ENCODE results near the gene CACNA1D. TPM values are rescaled to one million over a fixed set of nuclear protein-coding genes. Genes with fewer than 3 reads are reported as not detected.

CACNA1D gene
- polyA plus RNA-seq, 1 donor (not counting 4 experiments of a cell fraction or from before 2014, with no cell fraction given): 0.20 TPM

DNA sequence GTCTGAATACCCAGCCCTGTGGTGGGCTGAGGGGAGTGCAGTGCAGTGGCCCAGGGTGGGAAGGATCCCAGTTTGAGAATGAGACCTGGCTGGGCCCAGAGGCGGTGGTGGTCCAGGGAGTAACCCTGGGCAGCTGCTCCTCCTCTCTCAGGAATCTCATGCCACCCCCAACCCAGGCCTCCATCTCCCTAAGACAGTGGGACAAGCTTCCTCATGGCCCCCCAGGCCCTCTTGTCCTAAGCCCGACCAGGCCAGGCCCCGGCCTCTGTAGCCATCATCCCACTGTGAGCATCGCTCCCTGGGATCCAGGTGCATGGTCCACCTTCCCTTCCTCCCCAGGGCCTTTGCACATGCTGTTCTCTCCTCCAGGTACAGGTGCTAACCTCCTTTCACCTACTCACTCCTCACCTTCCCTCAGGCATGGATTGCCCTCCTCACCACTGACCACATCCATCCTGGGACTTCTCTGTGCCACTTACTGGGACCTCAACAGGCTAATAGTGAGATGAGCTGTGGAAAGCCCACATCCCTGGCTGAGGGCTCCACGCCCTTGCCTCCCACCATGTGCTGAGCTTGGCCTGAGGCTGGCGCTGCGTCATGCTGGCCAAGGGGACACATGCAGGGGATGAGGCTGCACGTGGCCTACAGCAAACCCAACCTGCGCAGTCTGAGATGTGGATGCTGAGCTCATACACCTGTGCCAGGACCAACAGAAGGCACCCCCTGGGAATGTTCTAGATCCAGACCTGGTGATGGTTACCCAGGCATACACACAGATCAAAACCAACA is 341.9 kb downstream of the CACNA1D start:
- dilution Hi-C loops (cut with MboI; ENCODE audit: extremely low pct_ligation_motif_present, low sequenced_read_pairs): no loop called here
- Histone ChIP-seq H2AFZ (ENCODE audit: control insufficient read depth, low read length) (no peak overlapping the region), H3K27me3 (ENCODE audit: control insufficient read depth, extremely low read depth, insufficient read depth, low read length) (no peaks in the 10 kb centered on the region)

GRCh38 chr3:53837331-53837730 is 342.9 kb downstream of the CACNA1D start:
- Histone ChIP-seq H3K27ac (ENCODE audit: control insufficient read depth, insufficient read depth, low read length) (no peak overlapping the region), H4K20me1 (ENCODE audit: control insufficient read depth, extremely low read depth, insufficient read depth, low read length) (no peaks in the 10 kb centered on the region), H3K36me3 (ENCODE audit: control insufficient read depth in 2 of 2, extremely low read depth in 1 of 2, insufficient read depth in 2 of 2, low read length in 2 of 2) (no peaks in the 10 kb centered on the region), H2AFZ (ENCODE audit: control insufficient read depth, low read length) (no peak overlapping the region), H3K4me2 (ENCODE audit: control insufficient read depth, extremely low read depth, insufficient read depth, low read depth, low read length) (no peak overlapping the region), H3K9ac (ENCODE audit: control insufficient read depth, extremely low read depth, insufficient read depth, low read length) (no peak overlapping the region), H3K27me3 (ENCODE audit: control insufficient read depth, extremely low read depth, insufficient read depth, low read length) (no peaks in the 10 kb centered on the region), H3K4me1 (ENCODE audit: control insufficient read depth, extremely low read depth, insufficient read depth, low read length) (no peaks in the 10 kb centered on the region), H3K9me1 (ENCODE audit: control insufficient read depth, extremely low read depth, insufficient read depth, low read length) (no peaks in the 10 kb centered on the region), H3K9me3 (ENCODE audit: control insufficient read depth, low read depth, low read length) (no peaks in the 10 kb centered on the region), H3K79me2 (ENCODE audit: control insufficient read depth, insufficient read depth, low read length) (no peaks in the 10 kb centered on the region), H3K4me3 (ENCODE audit: control insufficient read depth in 2 of 3, extremely low read depth in 1 of 3, insufficient read depth in 2 of 3, low read depth in 1 of 3, low read length in 3 of 3) (no peak overlapping the region)
- FAIRE-seq (no peak), DNase-seq (ENCODE audit: low read depth, low spot score) (no peak)
- dilution Hi-C loops (cut with MboI; ENCODE audit: extremely low pct_ligation_motif_present, low sequenced_read_pairs): no loop called here
- TF ChIP-seq, protein P1, sequence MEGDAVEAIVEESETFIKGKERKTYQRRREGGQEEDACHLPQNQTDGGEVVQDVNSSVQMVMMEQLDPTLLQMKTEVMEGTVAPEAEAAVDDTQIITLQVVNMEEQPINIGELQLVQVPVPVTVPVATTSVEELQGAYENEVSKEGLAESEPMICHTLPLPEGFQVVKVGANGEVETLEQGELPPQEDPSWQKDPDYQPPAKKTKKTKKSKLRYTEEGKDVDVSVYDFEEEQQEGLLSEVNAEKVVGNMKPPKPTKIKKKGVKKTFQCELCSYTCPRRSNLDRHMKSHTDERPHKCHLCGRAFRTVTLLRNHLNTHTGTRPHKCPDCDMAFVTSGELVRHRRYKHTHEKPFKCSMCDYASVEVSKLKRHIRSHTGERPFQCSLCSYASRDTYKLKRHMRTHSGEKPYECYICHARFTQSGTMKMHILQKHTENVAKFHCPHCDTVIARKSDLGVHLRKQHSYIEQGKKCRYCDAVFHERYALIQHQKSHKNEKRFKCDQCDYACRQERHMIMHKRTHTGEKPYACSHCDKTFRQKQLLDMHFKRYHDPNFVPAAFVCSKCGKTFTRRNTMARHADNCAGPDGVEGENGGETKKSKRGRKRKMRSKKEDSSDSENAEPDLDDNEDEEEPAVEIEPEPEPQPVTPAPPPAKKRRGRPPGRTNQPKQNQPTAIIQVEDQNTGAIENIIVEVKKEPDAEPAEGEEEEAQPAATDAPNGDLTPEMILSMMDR (optimal IDR thresholded peaks at IDR 0.05 in 1 of 3, IDR thresholded peaks at IDR 0.05 in 1 of 3, conservative IDR thresholded peaks at IDR 0.05 in 1 of 3; ENCODE audit: extremely low read depth in 1 of 3, insufficient read depth in 2 of 3, low read length in 3 of 3): no peak
- TF ChIP-seq EZH2 (IDR thresholded peaks at IDR 0.05; ENCODE audit: low read length): no peak

More for the DNA sequence above, 341.9 kb downstream of the CACNA1D start:
- no peaks in the 10 kb centered on the region for H3K4me1 ChIP-seq (ENCODE audit: control insufficient read depth, extremely low read depth, insufficient read depth, low read length)
- H3K9me1 ChIP-seq (ENCODE audit: control insufficient read depth, extremely low read depth, insufficient read depth, low read length): no peaks in the 10 kb centered on the region
- H3K36me3 ChIP-seq (ENCODE audit: control insufficient read depth in 2 of 2, extremely low read depth in 1 of 2, insufficient read depth in 2 of 2, low read length in 2 of 2): no peaks in the 10 kb centered on the region
- no peaks in the 10 kb centered on the region for H3K79me2 ChIP-seq (ENCODE audit: control insufficient read depth, insufficient read depth, low read length)
- TF ChIP-seq, protein P1 (optimal IDR thresholded peaks at IDR 0.05 in 1 of 3, IDR thresholded peaks at IDR 0.05 in 1 of 3, conservative IDR thresholded peaks at IDR 0.05 in 1 of 3; ENCODE audit: extremely low read depth in 1 of 3, insufficient read depth in 2 of 3, low read length in 3 of 3): no peak
- TF ChIP-seq EZH2 (IDR thresholded peaks at IDR 0.05; ENCODE audit: low read length): no peak
- no peak overlapping the region for H3K27ac ChIP-seq (ENCODE audit: control insufficient read depth, insufficient read depth, low read length)
- H3K9ac ChIP-seq (ENCODE audit: control insufficient read depth, extremely low read depth, insufficient read depth, low read length): no peak overlapping the region
- H3K9me3 ChIP-seq (ENCODE audit: control insufficient read depth, low read depth, low read length): no peaks in the 10 kb centered on the region
- H4K20me1 ChIP-seq (ENCODE audit: control insufficient read depth, extremely low read depth, insufficient read depth, low read length): no peaks in the 10 kb centered on the region
- DNase-seq (ENCODE audit: low read depth, low spot score) (no peak), FAIRE-seq (no peak)
- no peak overlapping the region for H3K4me3 ChIP-seq (ENCODE audit: control insufficient read depth in 2 of 3, extremely low read depth in 1 of 3, insufficient read depth in 2 of 3, low read depth in 1 of 3, low read length in 3 of 3)
- H3K4me2 ChIP-seq (ENCODE audit: control insufficient read depth, extremely low read depth, insufficient read depth, low read depth, low read length): no peak overlapping the region
